Ovary (tissue), 9 donors: Measurements from ENCODE around the gene STK39. TPM values are rescaled to one million over a fixed set of nuclear protein-coding genes. Genes with fewer than 3 reads are reported as not detected.

ENCODE experiments used
- DNase-seq, 5 donors: peaks; one replicate each; pipeline ENCODE4 v3.0.0-alpha.2; 2019 to 2020
- H3K27ac ChIP-seq, 2 donors: fragments of 200-600 bp; one replicate each; pipeline versions ENCODE4 v1.5.1 to v1.8.0; 2019 to 2022
- H3K27me3 ChIP-seq: fragments of 200-600 bp; one replicate; pipeline ENCODE4 v1.8.0; 2022
- H3K36me3 ChIP-seq: fragments of 200-600 bp; sonication (generic); one replicate; pipeline ENCODE4 v1.5.1; 2019
- H3K4me1 ChIP-seq: one replicate; pipeline ENCODE4 v1.8.1; 2013; ENCODE audit warnings: mild to moderate bottlenecking, moderate library complexity; ENCODE audit not compliant: insufficient read depth
- H3K4me3 ChIP-seq: fragments of 200-600 bp; sonication (generic); one replicate; pipeline ENCODE4 v1.5.1; 2017
- H3K9me3 ChIP-seq, 2 donors: fragments of 200-600 bp in 1 of 2; sonication (generic) in 1 of 2; one replicate each; pipeline versions ENCODE4 v1.5.1 to v1.8.1; 2013 to 2019; ENCODE audit warnings: mild to moderate bottlenecking in 1 of 2, moderate library complexity in 1 of 2
- EP300 ChIP-seq: sonication (generic); formaldehyde crosslinking; IDR thresholded peaks from one replicate; pipeline ENCODE4 v1.6.1; 2017; ENCODE audit warnings: antibody characterized with exemption
- POLR2A ChIP-seq: fragments of 450-650 bp; IDR thresholded peaks from one replicate; pipeline ENCODE4 v1.6.1; 2017; ENCODE audit warnings: antibody characterized with exemption, mild to moderate bottlenecking, moderate library complexity
- WGBS, 3 donors: extraction: QIAGEN DNeasy Blood & Tissue Kit in 1 of 3; methylation state at CpG; one replicate each; pipeline versions ENCODE4 v1.1.5 to v1.1.7; 2013 to 2017; 5-methylcytosine and 5-hydroxymethylcytosine counted together
- intact Hi-C, 4 donors: fragments of 100-400 bp; cut with DNase I; formaldehyde crosslinking; loops; one replicate each; pipeline versions ENCODE4 v1.11.0 to v1.15.1; 2022 to 2023
- polyA plus RNA-seq, 2 donors: library from polyadenylated mRNA; stranded (reverse); fragments of 200-250 nt in 1 of 2; fragments of 350-450 nt in 1 of 2; fragmentation: Illumina TruSeq in 1 of 2; extraction: RNeasy Lipid Tissue Mini Kit (QIAGEN cat#74804) in 1 of 2; gene quantifications; one replicate each; pipeline ENCODE4 v1.2.3, GENCODE V29; 2013 to 2014
- total RNA-seq, 7 donors: library from RNA; depleted of rRNA in 2 of 7; stranded (reverse); fragments of >200 nt in 2 of 7; fragmentation: NEBNext Ultra II Directional in 3 of 7; extraction: Animal tissue kit (Norgen Biotek cat#: 25700) in 3 of 7; gene quantifications; one replicate each; pipeline versions ENCODE4 v1.1.0 to v1.2.4, GENCODE V29; 2016 to 2023
- TF ChIP-seq, protein P1 (sequence below), 3 donors: fragments of 450-650 bp in 2 of 3; fragments of 200-600 bp in 1 of 3; IDR thresholded peaks; one replicate each; pipeline versions ENCODE4 v1.5.1 to v1.8.0; 2016 to 2022; ENCODE audit warnings: antibody characterized with exemption in 3 of 3, mild to moderate bottlenecking in 1 of 3
- donor health status: DM: no; HTN: no; CAD: no; lungs with moderate emphysema.
- donor health status: DM: no; HTN: no; CAD: no.
- donor health status: Bipolar disorder and iron deficiency.
- donor health status: DM: yes; HTN: yes; CAD: no.
- donor health status: DM: no; HTN: no; CAD: no.
- donor health status: DM: yes; HTN: yes; CAD: no.

STK39 gene
- total and polyA plus RNA-seq, 9 donors: 5.9 to 14.1 (median 10.6) TPM

DNA sequence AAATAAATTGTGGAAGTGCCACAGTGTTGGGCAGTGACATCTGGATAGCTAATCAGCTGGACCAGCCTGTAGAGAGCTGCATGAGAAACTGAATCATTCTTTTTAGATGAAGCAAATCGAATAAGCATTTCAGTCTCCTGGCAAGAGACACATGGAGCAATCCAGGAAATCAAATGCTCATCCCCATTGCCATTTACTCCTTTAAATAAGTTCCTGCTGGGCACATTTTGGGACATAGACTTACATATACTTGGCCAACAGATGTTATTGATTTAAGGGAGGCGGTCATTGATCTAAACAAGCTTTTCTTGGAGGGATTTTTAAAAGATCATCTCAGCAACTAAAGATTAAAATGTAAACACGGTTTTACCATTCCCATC lies 307.1 kb downstream of the STK39 start:
- Histone ChIP-seq H3K27me3 (no peaks in the 10 kb centered on the region), H3K4me1 (no peaks in the 10 kb centered on the region), H3K9me3 (no peaks in the 10 kb centered on the region), H3K4me3 (no peak overlapping the region), H3K36me3 (no peaks in the 10 kb centered on the region), H3K27ac (no peak overlapping the region)
- WGBS, 3 donors: 85 to 87% (median 85%) methylated on average over 3 of the region's 3 CpGs
- no peak for DNase-seq
- intact Hi-C loops: no loop called here
- TF ChIP-seq POLR2A (no peak), EP300 (no peak)
- TF ChIP-seq, protein P1, sequence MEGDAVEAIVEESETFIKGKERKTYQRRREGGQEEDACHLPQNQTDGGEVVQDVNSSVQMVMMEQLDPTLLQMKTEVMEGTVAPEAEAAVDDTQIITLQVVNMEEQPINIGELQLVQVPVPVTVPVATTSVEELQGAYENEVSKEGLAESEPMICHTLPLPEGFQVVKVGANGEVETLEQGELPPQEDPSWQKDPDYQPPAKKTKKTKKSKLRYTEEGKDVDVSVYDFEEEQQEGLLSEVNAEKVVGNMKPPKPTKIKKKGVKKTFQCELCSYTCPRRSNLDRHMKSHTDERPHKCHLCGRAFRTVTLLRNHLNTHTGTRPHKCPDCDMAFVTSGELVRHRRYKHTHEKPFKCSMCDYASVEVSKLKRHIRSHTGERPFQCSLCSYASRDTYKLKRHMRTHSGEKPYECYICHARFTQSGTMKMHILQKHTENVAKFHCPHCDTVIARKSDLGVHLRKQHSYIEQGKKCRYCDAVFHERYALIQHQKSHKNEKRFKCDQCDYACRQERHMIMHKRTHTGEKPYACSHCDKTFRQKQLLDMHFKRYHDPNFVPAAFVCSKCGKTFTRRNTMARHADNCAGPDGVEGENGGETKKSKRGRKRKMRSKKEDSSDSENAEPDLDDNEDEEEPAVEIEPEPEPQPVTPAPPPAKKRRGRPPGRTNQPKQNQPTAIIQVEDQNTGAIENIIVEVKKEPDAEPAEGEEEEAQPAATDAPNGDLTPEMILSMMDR (IDR thresholded peaks at IDR 0.05): no peak

DNA sequence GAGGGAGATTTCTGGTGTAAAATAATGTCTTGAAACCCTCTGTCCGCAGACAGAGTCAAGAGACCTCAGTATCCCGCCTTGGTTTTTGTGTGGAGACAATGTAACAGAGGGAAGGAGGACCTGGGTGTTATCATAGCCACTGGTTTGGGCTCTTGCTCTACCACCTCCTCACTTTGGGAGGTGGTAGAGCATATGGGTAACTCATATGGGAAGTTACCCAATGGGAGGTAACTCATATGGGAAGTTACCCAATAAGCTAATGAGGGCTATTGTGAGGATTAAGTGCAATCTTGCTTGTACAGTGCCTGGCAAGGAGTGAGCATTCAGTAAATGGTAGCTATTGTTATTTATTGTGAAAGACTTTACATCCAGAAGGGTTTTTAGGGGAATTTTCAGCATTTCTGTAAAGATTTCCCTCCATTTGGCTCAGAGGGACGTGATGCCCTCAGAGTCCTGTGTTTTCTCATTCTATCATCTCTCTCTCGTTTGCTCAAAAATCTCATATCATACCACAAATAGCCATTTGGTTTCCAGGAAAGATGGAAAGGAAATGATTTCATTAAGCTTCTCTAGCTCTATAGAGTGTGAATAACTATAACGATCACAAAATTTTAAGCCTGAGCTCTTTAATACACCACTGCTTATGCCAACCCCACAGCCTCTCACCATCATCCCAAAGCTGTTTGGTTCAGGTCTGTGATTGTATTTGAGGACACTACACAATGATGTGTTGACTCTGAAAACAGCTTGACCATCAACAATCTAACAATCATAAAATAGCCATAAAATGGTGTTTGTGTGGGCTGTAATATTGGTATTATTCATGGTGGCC lies 307.7 kb downstream of the STK39 start:
- TF ChIP-seq EP300 (no peak), POLR2A (no peak)
- TF ChIP-seq, protein P1 (IDR thresholded peaks at IDR 0.05): no peak
- no peak overlapping the region for H3K27ac ChIP-seq
- no peak for DNase-seq
- no peak overlapping the region for H3K4me3 ChIP-seq
- no peaks in the 10 kb centered on the region for H3K4me1 ChIP-seq
- WGBS, 3 donors: 79 to 86% (median 85%) methylated on average over 5 of the region's 5 CpGs
- H3K9me3 ChIP-seq: no peaks in the 10 kb centered on the region
- H3K36me3 ChIP-seq: no peaks in the 10 kb centered on the region
- intact Hi-C loops: no loop called here
- no peaks in the 10 kb centered on the region for H3K27me3 ChIP-seq

DNA sequence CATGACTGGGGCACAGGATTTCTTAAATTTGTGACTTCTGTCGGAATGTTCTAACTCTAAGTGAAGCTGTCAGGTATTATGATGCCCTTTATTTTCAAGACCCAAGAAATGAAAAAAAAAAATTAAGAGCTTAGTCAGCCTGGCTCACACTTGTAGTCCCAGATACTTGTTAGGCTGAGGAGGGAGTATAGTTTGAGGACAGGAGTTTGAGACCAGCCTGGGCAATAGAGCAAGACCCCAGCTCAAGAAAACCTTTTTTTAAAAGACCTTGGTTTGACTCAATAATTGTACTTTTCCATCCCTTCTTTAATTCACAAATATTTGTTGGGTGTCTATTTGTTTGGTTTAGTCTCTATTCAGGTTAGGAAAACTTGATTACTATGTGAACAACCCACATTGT lies 310.0 kb downstream of the STK39 start:
- H3K27me3 ChIP-seq: no peaks in the 10 kb centered on the region
- no peaks in the 10 kb centered on the region for H3K4me1 ChIP-seq
- TF ChIP-seq, protein P1 (IDR thresholded peaks at IDR 0.05): no peak
- TF ChIP-seq POLR2A: no peak
- TF ChIP-seq EP300: no peak
- no peak for DNase-seq
- 88 to 93% (median 92%) methylated on average over 1 of the region's 1 CpG for WGBS, 3 donors
- no peaks in the 10 kb centered on the region for H3K36me3 ChIP-seq
- H3K27ac ChIP-seq: no peak overlapping the region
- H3K9me3 ChIP-seq: no peaks in the 10 kb centered on the region
- intact Hi-C loops: no loop called here
- H3K4me3 ChIP-seq: no peak overlapping the region

DNA sequence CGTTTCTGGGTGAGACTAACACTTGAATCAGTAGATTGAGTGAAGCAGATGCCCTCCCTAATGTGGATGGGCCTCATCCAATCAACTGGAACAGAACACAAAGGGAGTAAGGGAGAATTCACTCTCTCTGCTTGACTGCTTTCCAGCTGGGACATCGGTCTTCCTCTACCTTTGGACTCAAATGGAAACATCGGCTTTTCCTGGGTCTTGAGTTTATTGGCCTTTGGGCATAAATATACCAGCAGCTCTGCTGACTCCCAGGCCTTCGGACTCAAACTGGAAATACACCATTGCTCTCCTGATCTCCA lies 311.6 kb downstream of the STK39 start:
- Histone ChIP-seq H3K36me3 (no peaks in the 10 kb centered on the region), H3K4me1 (no peaks in the 10 kb centered on the region), H3K27me3 (no peaks in the 10 kb centered on the region), H3K4me3 (no peak overlapping the region), H3K27ac (no peak overlapping the region), H3K9me3 (no peaks in the 10 kb centered on the region)
- TF ChIP-seq, protein P1 (IDR thresholded peaks at IDR 0.05): no peak
- TF ChIP-seq EP300: no peak
- no peak for TF ChIP-seq POLR2A
- intact Hi-C loops: no loop called here
- WGBS, 3 donors: 79 to 87% (median 80%) methylated on average over 4 of the region's 4 CpGs
- no peak for DNase-seq
